GM18505 (cell line): ENCODE measurements around the gene LAPTM5.

Source experiments
- ATAC-seq: cut with Tn5 transposase; IDR thresholded peaks from one replicate; pipeline ENCODE4 v1.9.1; 2021; ENCODE audit not compliant: unreplicated experiment
- POLR2A ChIP-seq: IDR thresholded peaks from 4 replicates; pipeline ENCODE4 v1.6.1; 2011; ENCODE audit warnings: borderline replicate concordance; ENCODE audit not compliant: insufficient read depth, insufficient read length; ENCODE audit errors: extremely low read depth

The LAPTM5 gene

GRCh38 chr1:30735668-30736498, 21.7 kb downstream of the LAPTM5 start:
- ATAC-seq = no peak
- TF ChIP-seq POLR2A = peak; percentile 29

GRCh38 chr1:30735124-30735523, 22.4 kb downstream of the LAPTM5 start:
- no peak for TF ChIP-seq POLR2A
- no peak for ATAC-seq

- TF ChIP-seq POLR2A = no peak
- no peak for ATAC-seq
These were observed 23.0 kb downstream of the LAPTM5 start for GRCh38 chr1:30734580-30734979.

- no peak for ATAC-seq
- peak; percentile 2 for TF ChIP-seq POLR2A
These were observed 23.5 kb downstream of the LAPTM5 start for GRCh38 chr1:30734106-30734505.

GRCh38 chr1:30733493-30733892, 24.1 kb downstream of the LAPTM5 start:
- peak; percentile 28 for TF ChIP-seq POLR2A
- ATAC-seq = no peak

GRCh38 chr1:30732277-30732996, 25.1 kb downstream of the LAPTM5 start:
- no peak for ATAC-seq

GRCh38 chr1:30731806-30732276, 25.7 kb downstream of the LAPTM5 start:
- ATAC-seq = no peak

More at GRCh38 chr1:30732277-30732996, 25.1 kb downstream of the LAPTM5 start:
- peak; percentile 42 for TF ChIP-seq POLR2A

GRCh38 chr1:30731109-30731805, 26.3 kb downstream of the LAPTM5 start:
- TF ChIP-seq POLR2A = no peak
- ATAC-seq = no peak

More at GRCh38 chr1:30731806-30732276, 25.7 kb downstream of the LAPTM5 start:
- TF ChIP-seq POLR2A = no peak

GRCh38 chr1:30730346-30731108, 27.0 kb downstream of the LAPTM5 start:
- no peak for TF ChIP-seq POLR2A
- peak; percentile 46 for ATAC-seq

GRCh38 chr1:30729901-30730300, 27.7 kb downstream of the LAPTM5 start:
- no peak for TF ChIP-seq POLR2A
- ATAC-seq = no peak

- TF ChIP-seq POLR2A = no peak
- no peak for ATAC-seq
These were observed 28.5 kb downstream of the LAPTM5 start for GRCh38 chr1:30728832-30729638.

GRCh38 chr1:30728340-30728739, 29.2 kb downstream of the LAPTM5 start:
- no peak for TF ChIP-seq POLR2A
- no peak for ATAC-seq
